H9 (cell line): Measurements from ENCODE around the gene PKNOX2. TPM values are rescaled to one million over a fixed set of nuclear protein-coding genes. Genes with fewer than 3 reads are reported as not detected.

Source experiments
- DNase-seq: peaks from one replicate; pipeline ENCODE4 v3.0.0-alpha.2; 2017
- H2AFZ ChIP-seq: one replicate; pipeline ENCODE4 v1.6.1; 2013; ENCODE audit warnings: mild to moderate bottlenecking, low read length, control low read depth, moderate library complexity
- H2AK5ac ChIP-seq: 2 replicates; pipeline ENCODE4 v1.6.1; 2013; ENCODE audit warnings: low read length, control low read depth, mixed read lengths; ENCODE audit not compliant: insufficient read length
- H2BK120ac ChIP-seq: one replicate; pipeline ENCODE4 v1.6.1; 2013; ENCODE audit warnings: low read depth, mild to moderate bottlenecking, low read length, control low read depth, inconsistent platforms; ENCODE audit not compliant: poor library complexity, severe bottlenecking
- H2BK12ac ChIP-seq: 2 replicates; pipeline ENCODE4 v1.6.1; 2013; ENCODE audit warnings: low read length, control low read depth, mixed read lengths, low read depth; ENCODE audit not compliant: insufficient read length
- H2BK15ac ChIP-seq: 2 replicates; pipeline ENCODE4 v1.6.1; 2013; ENCODE audit warnings: low read depth, low read length, control low read depth
- H2BK20ac ChIP-seq: one replicate; pipeline ENCODE4 v1.6.1; 2013; ENCODE audit warnings: low read depth, mild to moderate bottlenecking, low read length, control low read depth, inconsistent platforms; ENCODE audit not compliant: poor library complexity, severe bottlenecking
- H2BK5ac ChIP-seq: 2 replicates; pipeline ENCODE4 v1.6.1; 2013; ENCODE audit warnings: low read length, control low read depth, mixed read lengths; ENCODE audit not compliant: insufficient read length
- H3K14ac ChIP-seq: 2 replicates; pipeline ENCODE4 v1.6.1; 2013; ENCODE audit warnings: low read length, control low read depth; ENCODE audit not compliant: insufficient read depth
- H3K18ac ChIP-seq: 2 replicates; pipeline ENCODE4 v1.6.1; 2013; ENCODE audit warnings: low read depth, mild to moderate bottlenecking, mixed read lengths, low read length, control low read depth; ENCODE audit not compliant: insufficient read length
- H3K23ac ChIP-seq: 2 replicates; pipeline ENCODE4 v1.6.1; 2013; ENCODE audit warnings: low read length, control low read depth, mixed read lengths, low read depth; ENCODE audit not compliant: insufficient read length
- H3K23me2 ChIP-seq: 2 replicates; pipeline ENCODE4 v1.6.1; 2013; ENCODE audit warnings: low read depth, mild to moderate bottlenecking, mixed read lengths, low read length, control low read depth; ENCODE audit not compliant: insufficient read length, poor library complexity, severe bottlenecking
- H3K27ac ChIP-seq: 2 replicates; pipeline ENCODE4 v1.5.1; 2013; ENCODE audit warnings: low read length, control low read depth, mixed read lengths, low read depth; ENCODE audit not compliant: insufficient read length
- H3K27me3 ChIP-seq: 2 replicates; pipeline ENCODE4 v1.6.1; 2013; ENCODE audit warnings: low read length, control low read depth, inconsistent platforms; ENCODE audit not compliant: insufficient read depth
- H3K4ac ChIP-seq: 2 replicates; pipeline ENCODE4 v1.6.1; 2013; ENCODE audit warnings: low read depth, mild to moderate bottlenecking, control low read depth, inconsistent platforms, low read length, moderate library complexity
- H3K4me1 ChIP-seq: 2 replicates; pipeline ENCODE4 v1.6.1; 2013; ENCODE audit warnings: low read length, control low read depth, inconsistent platforms; ENCODE audit not compliant: insufficient read depth
- H3K4me2 ChIP-seq: 2 replicates; pipeline ENCODE4 v1.6.1; 2013; ENCODE audit warnings: low read length, control low read depth, mixed read lengths; ENCODE audit not compliant: insufficient read length, insufficient read depth
- H3K56ac ChIP-seq: 2 replicates; pipeline ENCODE4 v1.6.1; 2013; ENCODE audit warnings: low read depth, mild to moderate bottlenecking, mixed read lengths, low read length, control low read depth; ENCODE audit not compliant: insufficient read length
- H3K79me1 ChIP-seq: 2 replicates; pipeline ENCODE4 v1.6.1; 2013; ENCODE audit warnings: low read depth, mild to moderate bottlenecking, moderate library complexity, low read length, control low read depth, inconsistent platforms; ENCODE audit not compliant: insufficient read depth, poor library complexity, severe bottlenecking
- H3K79me2 ChIP-seq: 2 replicates; pipeline ENCODE4 v1.6.1; 2013; ENCODE audit warnings: low read length, control low read depth, inconsistent platforms; ENCODE audit not compliant: insufficient read depth
- H3K9ac ChIP-seq: 2 replicates; pipeline ENCODE4 v1.6.1; 2013; ENCODE audit warnings: low read length, control low read depth, mixed read lengths; ENCODE audit not compliant: insufficient read length; ENCODE audit errors: extremely low read depth
- H3K9me3 ChIP-seq: one replicate; pipeline ENCODE4 v1.6.1; 2013; ENCODE audit warnings: low read depth, low read length, inconsistent platforms; ENCODE audit not compliant: control insufficient read depth
- H3T11ph ChIP-seq: one replicate; pipeline ENCODE4 v1.6.1; 2013; ENCODE audit warnings: mild to moderate bottlenecking, low read length, control low read depth, inconsistent platforms
- H4K20me1 ChIP-seq: one replicate; pipeline ENCODE4 v1.6.1; 2013; ENCODE audit not compliant: control insufficient read depth, insufficient read length, insufficient read depth
- H4K5ac ChIP-seq: 2 replicates; pipeline ENCODE4 v1.6.1; 2013; ENCODE audit warnings: low read depth, mild to moderate bottlenecking, mixed read lengths, low read length, control low read depth; ENCODE audit not compliant: insufficient read length
- H4K8ac ChIP-seq: replicated peaks from 2 replicates; pipeline ENCODE4 v1.6.1; 2013; ENCODE audit warnings: low read length, control low read depth, mixed read lengths, low read depth; ENCODE audit not compliant: insufficient read length
- H4K91ac ChIP-seq: 2 replicates; pipeline ENCODE4 v1.6.1; 2013; ENCODE audit warnings: low read depth, mild to moderate bottlenecking, moderate library complexity, mixed read lengths, low read length, control low read depth; ENCODE audit not compliant: insufficient read length
- H3K27ac Mint-ChIP-seq, 3 experiments: 2 replicates in 2 of 3; 3 replicates in 1 of 3; pipeline ENCODE4 v1.8.0; 2020 to 2021; ENCODE audit warnings: mixed read lengths in 3 of 3, mild to moderate bottlenecking in 1 of 3, moderate library complexity in 1 of 3
- H3K27me3 Mint-ChIP-seq: 2 replicates; pipeline ENCODE4 v1.8.0; 2021; ENCODE audit warnings: low read depth, mild to moderate bottlenecking, moderate library complexity, mixed read lengths
- H3K36me3 Mint-ChIP-seq, 3 experiments: 2 replicates in 2 of 3; 3 replicates in 1 of 3; pipeline ENCODE4 v1.8.0; 2020 to 2021; ENCODE audit warnings: low read depth in 3 of 3, mixed read lengths in 3 of 3; ENCODE audit not compliant: insufficient read depth in 1 of 3
- H3K4me1 Mint-ChIP-seq, 2 experiments: 2 replicates each; pipeline ENCODE4 v1.8.0; 2020; ENCODE audit warnings: mixed read lengths in 2 of 2
- H3K4me3 Mint-ChIP-seq, 2 experiments: 2 replicates in 1 of 2; 3 replicates in 1 of 2; pipeline ENCODE4 v1.8.0; 2020 to 2021; ENCODE audit warnings: mild to moderate bottlenecking in 2 of 2, mixed read lengths in 2 of 2, moderate library complexity in 1 of 2
- H3K9me3 Mint-ChIP-seq, 2 experiments: 2 replicates in 1 of 2; 3 replicates in 1 of 2; pipeline ENCODE4 v1.8.0; 2020; ENCODE audit warnings: mild to moderate bottlenecking in 2 of 2, mixed read lengths in 2 of 2, moderate library complexity in 1 of 2
- CTCF ChIP-seq: fragments of 200-600 bp; sonication (generic); conservative IDR thresholded peaks from 3 replicates; pipeline ENCODE4 v1.8.0; 2021; ENCODE audit warnings: antibody characterized with exemption, mild to moderate bottlenecking
- WGBS: extraction: QIAGEN DNeasy Blood & Tissue Kit; methylation state at CpG from one replicate; pipeline ENCODE4 v1.1.7; 2013; ENCODE audit warnings: missing lambda C conversion rate, low lambda C conversion rate, mixed read lengths; ENCODE audit not compliant: insufficient read length; ENCODE audit errors: extremely low coverage; 5-methylcytosine and 5-hydroxymethylcytosine counted together
- total RNA-seq: library from RNA; stranded (reverse); gene quantifications from 2 replicates; pipeline ENCODE4 v1.2.1, GENCODE V29; 2021

PKNOX2 gene
- total RNA-seq, 1 experiment from 2014 or later: 1.3 TPM

- WGBS: no CpG with 5 or more reads among the region's 11 CpGs
- Histone ChIP-seq H3K27ac (no peak overlapping the region), H3K56ac (no peak overlapping the region), H4K8ac (no peak overlapping the region), H3K4ac (no peak overlapping the region), H4K5ac (no peak overlapping the region), H2BK20ac (no peak overlapping the region), H2AK5ac (no peak overlapping the region), H3K79me1 (no peaks in the 10 kb centered on the region), H3T11ph (no peak overlapping the region), H4K20me1 (no peaks in the 10 kb centered on the region), H4K91ac (no peak overlapping the region), H3K79me2 (no peaks in the 10 kb centered on the region), H3K14ac (no peak overlapping the region; the same call in 1 of the 2 replicates), H2BK15ac (no peak overlapping the region), H2AFZ (no peak overlapping the region), H3K9me3 (no peaks in the 10 kb centered on the region), H3K23me2 (no peaks in the 10 kb centered on the region), H3K27me3 (no peaks in the 10 kb centered on the region), H2BK5ac (no peak overlapping the region), H2BK12ac (no peak overlapping the region), H3K4me1 (peaks cover 3% of the 10 kb centered on the region; the same call in 1 of the 2 replicates), H3K18ac (no peak overlapping the region), H3K4me2 (no peak overlapping the region), H3K23ac (no peak overlapping the region), H3K9ac (no peak overlapping the region), H2BK120ac (no peak overlapping the region)
- no peak for TF ChIP-seq CTCF
- H3K27me3 Mint-ChIP-seq: peaks cover 7% of the 10 kb centered on the region
- no peak for DNase-seq
- H3K27ac Mint-ChIP-seq: peak overlapping the region in 1 of 3 experiments; percentile 15; a peak in 1 of 7 replicates
- H3K4me3 Mint-ChIP-seq: peak overlapping the region in 1 of 2 experiments; percentile 51; a peak in 1 of 5 replicates
- peaks cover 22 to 31% of the 10 kb centered on the region in 2 experiments for H3K4me1 Mint-ChIP-seq
- H3K36me3 Mint-ChIP-seq: peaks cover 0 to 4% (median 0%) of the 10 kb centered on the region in 3 experiments; a peak in 1 of 7 replicates
- peaks cover 0 to 2% of the 10 kb centered on the region in 2 experiments; a peak in 2 of 5 replicates for H3K9me3 Mint-ChIP-seq
Measured at GRCh38 chr11:125242141-125242775, 77.7 kb downstream of the PKNOX2 start.
